ENCODE measurements around the gene AADAT.

DNA sequence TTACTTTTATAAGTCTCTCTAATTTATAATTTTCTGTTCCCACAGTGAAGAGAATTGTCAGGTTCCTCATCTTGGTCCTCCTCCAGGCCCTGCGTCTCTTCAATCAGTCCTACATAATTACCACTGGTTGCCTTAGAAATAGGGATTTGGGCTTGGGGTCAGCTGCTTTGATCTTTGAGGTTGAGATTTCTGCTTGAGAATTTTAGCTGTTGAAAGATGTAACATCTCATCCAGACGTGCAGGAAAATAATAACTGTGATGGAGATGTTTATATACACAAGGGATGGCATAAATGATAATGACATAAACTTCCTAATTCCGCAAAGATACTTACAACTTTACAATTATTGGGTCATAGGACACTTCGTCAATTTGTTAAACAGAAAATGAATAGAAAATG, 30.3 kb downstream of the AADAT start:
- TF ChIP-seq, protein P1, sequence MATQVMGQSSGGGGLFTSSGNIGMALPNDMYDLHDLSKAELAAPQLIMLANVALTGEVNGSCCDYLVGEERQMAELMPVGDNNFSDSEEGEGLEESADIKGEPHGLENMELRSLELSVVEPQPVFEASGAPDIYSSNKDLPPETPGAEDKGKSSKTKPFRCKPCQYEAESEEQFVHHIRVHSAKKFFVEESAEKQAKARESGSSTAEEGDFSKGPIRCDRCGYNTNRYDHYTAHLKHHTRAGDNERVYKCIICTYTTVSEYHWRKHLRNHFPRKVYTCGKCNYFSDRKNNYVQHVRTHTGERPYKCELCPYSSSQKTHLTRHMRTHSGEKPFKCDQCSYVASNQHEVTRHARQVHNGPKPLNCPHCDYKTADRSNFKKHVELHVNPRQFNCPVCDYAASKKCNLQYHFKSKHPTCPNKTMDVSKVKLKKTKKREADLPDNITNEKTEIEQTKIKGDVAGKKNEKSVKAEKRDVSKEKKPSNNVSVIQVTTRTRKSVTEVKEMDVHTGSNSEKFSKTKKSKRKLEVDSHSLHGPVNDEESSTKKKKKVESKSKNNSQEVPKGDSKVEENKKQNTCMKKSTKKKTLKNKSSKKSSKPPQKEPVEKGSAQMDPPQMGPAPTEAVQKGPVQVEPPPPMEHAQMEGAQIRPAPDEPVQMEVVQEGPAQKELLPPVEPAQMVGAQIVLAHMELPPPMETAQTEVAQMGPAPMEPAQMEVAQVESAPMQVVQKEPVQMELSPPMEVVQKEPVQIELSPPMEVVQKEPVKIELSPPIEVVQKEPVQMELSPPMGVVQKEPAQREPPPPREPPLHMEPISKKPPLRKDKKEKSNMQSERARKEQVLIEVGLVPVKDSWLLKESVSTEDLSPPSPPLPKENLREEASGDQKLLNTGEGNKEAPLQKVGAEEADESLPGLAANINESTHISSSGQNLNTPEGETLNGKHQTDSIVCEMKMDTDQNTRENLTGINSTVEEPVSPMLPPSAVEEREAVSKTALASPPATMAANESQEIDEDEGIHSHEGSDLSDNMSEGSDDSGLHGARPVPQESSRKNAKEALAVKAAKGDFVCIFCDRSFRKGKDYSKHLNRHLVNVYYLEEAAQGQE (IDR thresholded peaks at IDR 0.05) = no peak
- no peak for TF ChIP-seq FOSL2 (IDR thresholded peaks at IDR 0.05)
- no peak for TF ChIP-seq FOSL2 (CRISPR knock-in tag; IDR thresholded peaks at IDR 0.05)
- no peak for TF ChIP-seq POLR2A (IDR thresholded peaks at IDR 0.05; ENCODE audit: low read length)
- TF ChIP-seq, protein P2, sequence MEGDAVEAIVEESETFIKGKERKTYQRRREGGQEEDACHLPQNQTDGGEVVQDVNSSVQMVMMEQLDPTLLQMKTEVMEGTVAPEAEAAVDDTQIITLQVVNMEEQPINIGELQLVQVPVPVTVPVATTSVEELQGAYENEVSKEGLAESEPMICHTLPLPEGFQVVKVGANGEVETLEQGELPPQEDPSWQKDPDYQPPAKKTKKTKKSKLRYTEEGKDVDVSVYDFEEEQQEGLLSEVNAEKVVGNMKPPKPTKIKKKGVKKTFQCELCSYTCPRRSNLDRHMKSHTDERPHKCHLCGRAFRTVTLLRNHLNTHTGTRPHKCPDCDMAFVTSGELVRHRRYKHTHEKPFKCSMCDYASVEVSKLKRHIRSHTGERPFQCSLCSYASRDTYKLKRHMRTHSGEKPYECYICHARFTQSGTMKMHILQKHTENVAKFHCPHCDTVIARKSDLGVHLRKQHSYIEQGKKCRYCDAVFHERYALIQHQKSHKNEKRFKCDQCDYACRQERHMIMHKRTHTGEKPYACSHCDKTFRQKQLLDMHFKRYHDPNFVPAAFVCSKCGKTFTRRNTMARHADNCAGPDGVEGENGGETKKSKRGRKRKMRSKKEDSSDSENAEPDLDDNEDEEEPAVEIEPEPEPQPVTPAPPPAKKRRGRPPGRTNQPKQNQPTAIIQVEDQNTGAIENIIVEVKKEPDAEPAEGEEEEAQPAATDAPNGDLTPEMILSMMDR (IDR thresholded peaks at IDR 0.05) = no peak
- TF ChIP-seq JUNB (IDR thresholded peaks at IDR 0.05) = no peak
- TF ChIP-seq BHLHE40 (IDR thresholded peaks at IDR 0.05; ENCODE audit: low read depth, low read length) = no peak
- TF ChIP-seq JUN (IDR thresholded peaks at IDR 0.05) = no peak
- TF ChIP-seq CEBPB (IDR thresholded peaks at IDR 0.05) = no peak
- no peak for TF ChIP-seq MAFK (IDR thresholded peaks at IDR 0.05; ENCODE audit: partially characterized antibody)
